Inflammatory macrophage treated with lipopolysaccharide for 1 hour (primary cell): ENCODE results near the gene NCF2.

Source experiments
- DNase-seq, 2 donors: peaks; one replicate each; pipeline ENCODE4 v3.0.0-alpha.2; 2020 to 2022

Gene NCF2

DNA sequence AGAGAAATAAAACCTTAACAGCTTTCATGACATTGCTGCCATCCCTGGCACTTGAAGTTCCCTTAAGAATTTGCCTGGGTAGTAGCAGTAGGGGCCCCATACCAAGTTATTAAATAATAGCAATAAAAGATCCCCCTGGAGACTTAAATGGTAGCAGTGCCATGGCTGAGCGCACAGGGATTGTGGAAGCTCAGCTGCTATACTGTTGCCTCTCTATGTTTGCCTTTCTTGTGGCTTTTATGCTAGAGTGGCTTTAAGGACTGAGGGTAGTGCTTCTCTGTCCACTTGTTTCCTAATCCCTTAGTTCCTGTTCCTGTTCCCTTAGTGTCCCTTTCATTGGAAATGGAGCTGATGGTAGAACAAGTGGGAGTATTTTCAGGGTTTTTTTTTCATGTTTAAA lies 42.1 kb downstream of the NCF2 start:
- DNase-seq: peak; percentile 44 to 63

DNA sequence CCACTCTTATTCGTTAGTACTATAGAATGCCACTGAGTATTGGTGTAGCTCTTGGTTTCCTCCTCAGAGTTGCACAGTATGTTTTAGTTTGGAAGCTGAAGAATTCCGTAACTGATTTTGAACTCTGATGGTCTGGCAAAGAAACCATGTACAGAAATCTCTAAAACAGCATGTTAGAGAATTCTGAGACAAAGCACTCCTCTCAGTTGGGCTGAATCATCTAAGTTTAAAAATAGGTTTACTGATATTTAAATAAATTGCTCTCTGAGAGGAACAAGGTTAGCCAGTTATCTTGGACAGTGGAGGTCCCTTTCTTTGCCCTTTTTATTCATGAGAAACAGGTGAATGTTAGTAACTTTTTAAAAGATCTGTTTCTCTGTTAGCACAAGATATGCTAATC lies 43.8 kb downstream of the NCF2 start:
- no peak for DNase-seq

DNA sequence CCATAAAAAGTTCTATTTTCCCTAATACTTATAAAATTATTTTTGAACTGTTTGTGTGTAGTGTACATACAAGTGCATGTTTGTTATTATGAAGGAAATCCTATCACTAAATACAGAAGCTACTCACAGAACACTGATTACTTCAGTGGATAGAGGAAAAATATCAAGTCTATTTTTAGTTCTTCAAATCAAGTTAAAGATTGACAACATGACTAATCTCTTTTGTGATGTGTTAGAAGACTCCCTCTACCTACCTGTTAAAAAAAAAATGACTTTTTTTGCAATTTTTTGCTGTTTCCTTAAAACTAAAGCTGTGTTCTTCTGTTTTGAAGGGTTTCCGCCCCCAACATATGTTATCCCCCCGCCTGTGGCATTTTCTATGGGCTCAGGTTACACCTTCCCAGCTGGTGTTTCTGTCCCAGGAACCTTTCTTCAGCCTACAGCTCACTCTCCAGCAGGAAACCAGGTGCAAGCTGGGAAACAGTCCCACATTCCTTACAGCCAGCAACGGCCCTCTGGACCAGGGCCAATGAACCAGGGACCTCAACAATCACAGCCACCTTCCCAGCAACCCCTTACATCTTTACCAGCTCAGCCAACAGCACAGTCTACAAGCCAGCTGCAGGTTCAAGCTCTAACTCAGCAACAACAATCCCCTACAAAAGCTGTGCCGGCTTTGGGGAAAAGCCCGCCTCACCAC lies 45.5 kb downstream of the NCF2 start:
- no peak for DNase-seq

DNA sequence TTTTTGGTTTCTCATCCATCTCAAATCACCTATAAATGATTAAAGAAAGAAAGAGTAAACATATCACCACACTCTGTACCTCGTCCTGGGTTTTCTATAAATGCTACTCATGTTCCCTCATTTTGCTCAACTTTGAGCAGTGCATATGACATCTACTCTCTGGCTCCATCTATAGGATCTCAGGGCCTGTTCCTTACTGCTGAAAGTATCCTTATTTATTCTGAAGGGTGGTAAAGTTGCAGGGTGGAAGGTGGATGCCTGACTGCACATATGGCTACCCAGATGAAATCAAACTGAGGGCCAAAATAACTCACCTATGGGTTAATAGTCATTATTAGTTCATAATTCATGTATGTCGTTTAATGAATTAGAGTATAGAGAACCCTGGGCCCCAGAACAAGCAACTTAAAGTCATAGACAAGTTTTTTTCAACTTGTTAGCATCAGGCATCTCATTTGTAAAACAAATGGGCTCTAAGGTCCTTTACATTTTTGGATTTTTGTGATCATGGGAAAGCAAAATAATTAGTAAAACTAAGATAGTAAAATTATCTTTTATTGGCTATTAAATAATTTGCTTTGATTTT lies 46.5 kb downstream of the NCF2 start:
- DNase-seq: peak; percentile 34 to 62

DNA sequence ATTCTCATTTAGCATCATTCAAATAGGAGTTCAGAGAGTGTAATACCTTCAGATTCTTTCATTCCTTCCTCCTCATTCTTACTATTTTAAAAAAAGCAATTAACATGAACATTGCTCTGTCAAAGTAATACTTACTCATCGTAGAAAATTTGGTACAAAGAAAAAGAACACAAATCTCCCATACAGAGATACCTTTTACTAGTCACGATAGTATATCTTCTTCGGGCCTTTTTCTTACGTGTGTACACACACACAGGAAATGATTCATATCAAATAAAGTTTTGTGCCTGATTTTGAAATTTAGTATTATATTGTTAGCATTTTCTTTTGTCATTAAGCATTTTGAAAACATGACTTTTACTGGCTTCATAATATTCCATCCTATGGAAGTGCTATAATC lies 52.9 kb downstream of the NCF2 start:
- DNase-seq: no peak

DNA sequence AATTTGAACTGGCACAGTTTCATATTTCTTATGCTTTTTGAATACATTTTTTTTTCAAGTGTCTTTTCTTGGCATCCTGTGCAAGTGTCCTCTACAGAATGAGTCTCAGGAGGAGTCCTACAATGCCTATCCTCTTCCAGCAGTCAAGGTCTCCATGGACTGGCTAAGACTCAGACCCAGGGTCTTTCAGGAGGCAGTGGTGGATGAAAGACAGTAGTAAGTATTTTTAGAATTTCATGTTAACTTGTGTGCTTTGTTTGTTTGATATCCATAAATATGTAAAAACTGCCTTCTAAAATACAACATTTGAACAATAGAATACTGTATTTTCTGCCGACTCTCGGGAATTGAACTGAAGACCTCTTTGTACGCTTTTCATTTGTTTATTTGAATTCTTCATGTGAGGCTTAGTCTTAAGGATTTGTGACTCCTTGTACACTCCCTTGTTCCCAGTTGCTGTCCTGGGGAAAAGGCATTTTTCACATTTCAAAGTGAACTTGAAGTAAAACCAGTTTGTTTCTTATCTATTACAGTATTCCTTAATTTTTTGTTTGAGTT lies 56.6 kb downstream of the NCF2 start:
- no peak for DNase-seq

DNA sequence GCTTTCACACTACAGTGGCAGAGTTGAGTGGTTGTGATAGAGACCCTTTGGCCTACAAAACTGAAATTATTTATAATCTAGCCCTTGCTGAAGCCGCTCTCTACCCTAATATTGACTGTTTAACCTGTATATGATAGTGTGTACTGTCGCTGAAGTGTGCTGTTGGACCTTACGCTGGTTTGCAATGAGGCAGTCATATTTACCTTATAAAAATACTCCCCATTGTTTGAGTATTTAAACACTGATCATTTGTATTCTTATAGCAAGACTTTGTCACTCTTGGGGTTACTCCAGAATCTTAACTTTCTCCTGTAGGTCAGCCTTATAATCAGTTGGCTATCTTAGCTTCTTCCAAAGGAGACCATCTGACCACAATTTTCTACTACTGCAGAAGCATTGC lies 61.7 kb downstream of the NCF2 start:
- no peak for DNase-seq

DNA sequence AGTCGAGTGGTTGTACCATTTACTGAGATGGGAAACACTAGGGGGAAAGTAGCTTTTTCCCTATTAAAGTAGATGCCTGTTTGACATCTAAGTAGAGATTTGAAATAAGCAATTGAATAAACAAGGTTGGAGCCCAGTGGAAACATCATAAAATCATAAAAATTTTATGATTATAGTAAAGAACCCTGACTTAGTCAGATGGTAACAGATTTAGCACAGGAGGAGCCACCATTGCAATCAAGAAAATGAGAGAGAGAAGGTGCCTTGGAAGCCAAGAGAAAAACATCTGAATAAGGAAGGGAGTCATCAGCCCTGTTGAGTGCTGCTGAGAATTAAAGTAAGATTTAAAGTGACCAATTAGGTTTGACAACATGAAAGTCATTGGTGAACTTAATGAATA lies 68.2 kb downstream of the NCF2 start:
- no peak for DNase-seq

DNA sequence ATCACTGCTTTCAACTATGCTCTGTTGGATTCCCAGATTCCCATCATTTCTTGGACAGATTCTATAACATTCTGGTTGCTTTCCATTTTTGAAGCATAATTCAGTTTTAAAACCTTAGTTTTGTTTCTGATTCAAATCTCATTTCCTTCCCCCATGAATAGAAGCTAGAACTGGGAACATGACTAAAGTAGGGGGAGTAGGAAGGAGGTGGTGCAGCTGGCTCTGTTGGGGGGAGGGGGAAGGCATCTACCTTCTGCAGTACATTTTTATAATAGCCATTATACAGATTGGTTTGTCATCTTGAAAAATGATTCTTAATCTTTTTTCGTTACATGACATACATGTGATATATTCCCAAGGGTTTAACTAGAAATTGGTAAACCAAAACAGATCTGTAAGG lies 69.9 kb downstream of the NCF2 start:
- DNase-seq: no peak

DNA sequence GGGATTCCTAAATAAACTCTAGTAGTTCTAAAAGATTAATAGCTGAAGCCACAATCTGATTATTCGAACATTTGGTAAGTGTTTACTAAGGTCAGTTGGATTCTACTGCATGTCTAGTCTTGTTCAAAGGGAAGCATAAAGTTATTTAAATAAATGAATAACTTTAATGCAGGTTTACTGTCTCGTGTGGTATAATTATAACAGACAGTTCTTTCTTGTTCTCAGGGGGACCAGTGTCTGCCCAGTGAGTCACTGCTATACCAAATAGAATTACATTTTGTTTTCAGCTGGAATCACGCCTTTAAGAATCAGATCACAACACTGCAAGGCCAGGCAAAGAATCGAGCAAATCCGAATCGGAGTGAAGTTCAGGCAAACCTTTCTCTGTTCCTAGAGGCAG lies 72.9 kb downstream of the NCF2 start:
- DNase-seq: no peak

DNA sequence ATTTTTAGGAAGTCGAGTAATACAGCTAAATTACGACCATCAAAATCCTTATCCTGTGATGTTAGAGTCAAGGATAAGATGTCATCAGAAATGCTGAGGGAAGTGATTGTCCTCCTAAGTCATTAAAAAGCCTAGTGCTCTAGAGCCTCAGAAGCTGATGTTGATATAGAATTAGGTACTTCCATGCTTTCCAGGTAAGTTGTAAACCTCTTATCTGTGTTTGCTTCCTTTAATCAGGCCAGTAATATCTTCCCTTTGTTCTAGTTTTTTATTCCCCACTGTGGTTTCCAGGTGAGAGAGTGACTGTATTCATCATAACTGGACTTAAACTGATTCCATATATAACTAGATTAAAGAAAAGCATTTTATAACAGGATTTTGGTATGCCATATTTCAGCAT lies 73.5 kb downstream of the NCF2 start:
- no peak for DNase-seq

DNA sequence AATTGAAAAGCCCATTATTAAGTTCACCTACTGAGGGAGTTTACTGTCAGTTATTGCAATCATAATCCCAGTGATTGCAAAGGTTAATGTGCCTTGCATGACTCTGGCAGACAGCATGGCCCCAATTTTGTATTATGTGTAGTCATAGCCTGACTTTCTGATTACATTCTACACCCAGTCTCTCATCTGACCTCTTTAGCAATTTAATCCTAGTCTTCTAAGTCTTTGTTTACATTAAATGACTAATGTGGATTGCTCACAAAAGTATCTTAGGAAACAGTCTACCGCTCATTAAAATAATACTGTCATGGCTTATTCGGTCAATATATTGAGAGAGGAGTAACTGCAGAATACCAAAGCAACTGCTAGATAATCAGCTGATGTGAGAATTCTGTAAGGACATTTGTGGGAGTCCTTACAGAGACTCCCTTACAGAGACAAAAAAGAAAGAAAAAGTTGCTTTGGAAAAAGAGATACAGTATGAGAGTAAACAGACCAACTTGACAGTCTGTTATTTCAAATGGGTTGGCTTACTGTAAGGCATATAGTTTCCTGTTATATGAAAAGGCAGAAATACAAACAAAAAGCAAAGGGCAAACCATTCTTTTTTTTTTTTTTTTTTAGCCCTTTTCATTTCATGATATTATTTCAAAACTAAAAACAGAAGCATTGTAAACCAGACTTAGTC lies 75.1 kb downstream of the NCF2 start:
- DNase-seq: peak in 1 of 2 donors; percentile 47

DNA sequence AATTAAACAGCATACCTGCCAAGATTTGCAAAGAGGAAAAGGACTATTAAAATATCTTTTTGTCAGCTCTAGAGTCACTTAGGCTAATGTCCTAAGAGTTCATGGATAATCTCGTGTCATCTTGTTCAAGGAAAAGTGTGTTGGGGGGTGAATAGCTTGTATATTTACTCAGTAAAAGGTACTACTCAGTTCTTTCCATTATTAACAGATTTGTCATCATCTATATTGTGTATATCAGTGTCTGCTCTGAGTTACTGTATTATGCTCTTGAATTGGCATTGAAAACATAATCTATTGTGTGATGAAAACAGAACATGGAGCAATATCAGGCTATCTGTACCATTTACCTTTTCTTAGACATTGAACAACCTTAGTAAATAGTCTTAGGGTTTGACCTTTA lies 76.0 kb downstream of the NCF2 start:
- DNase-seq: no peak

DNA sequence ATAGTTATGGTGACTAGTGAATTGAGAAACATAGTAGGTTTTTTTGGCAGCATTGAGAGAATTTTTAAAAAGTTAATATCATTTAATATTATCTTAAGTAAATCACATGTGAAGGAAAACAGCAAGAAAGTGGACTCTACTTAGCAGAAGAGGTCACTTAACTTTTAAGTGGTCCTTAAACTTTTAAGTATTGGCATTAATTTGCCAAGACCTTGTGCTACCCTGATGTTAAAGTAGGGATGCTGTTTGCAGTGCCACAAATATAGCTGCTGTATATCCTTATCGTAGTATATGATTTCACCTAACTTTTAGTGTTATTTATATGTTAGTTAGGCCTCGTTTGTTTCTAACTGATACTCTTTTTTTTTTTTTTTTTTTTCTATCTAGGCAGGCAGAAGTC lies 77.8 kb downstream of the NCF2 start:
- DNase-seq: no peak

DNA sequence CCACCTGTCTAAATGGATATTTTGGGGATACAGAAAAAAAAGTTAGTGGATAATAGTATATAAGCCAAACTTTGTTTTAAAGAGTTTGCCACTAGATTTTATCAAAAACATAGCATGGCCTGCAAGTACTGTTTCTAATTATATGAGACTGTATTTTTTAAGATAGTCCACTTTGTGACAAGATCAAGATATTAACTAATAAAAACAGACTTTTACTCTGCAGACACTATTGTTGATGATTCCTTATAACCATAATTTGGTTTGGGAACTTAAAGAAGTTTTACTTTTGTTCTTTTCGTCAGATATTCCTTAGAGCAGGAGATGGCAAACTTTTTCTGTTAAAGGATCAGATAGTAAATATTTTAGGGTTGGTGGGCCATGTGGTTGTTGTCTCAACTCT lies 81.6 kb downstream of the NCF2 start:
- no peak for DNase-seq

DNA sequence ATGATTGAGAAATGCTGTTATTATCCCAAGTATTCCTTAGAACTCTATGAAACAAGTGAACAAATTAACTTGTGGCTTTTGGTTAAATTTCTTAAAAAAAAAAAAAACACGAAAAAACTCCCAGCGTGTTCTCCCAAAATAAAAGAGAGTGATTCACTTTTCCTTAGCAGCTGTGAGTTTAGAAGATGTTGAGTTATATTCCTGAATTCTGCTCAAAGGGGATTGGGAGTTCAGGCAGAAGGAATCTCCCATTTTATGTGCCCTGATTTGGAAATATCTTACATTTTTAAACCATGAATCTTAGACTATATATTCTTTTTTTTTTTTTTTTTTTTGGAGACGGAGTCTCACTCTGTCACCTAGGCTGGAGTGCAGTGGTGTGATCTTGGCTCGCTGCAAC lies 83.7 kb downstream of the NCF2 start:
- DNase-seq: no peak
